Mucosa of gallbladder (tissue), 1 donor: ENCODE data around the gene BYSL. TPM values are rescaled to one million over a fixed set of nuclear protein-coding genes. Genes with fewer than 3 reads are reported as not detected.

Source experiments
- DNase-seq: peaks from one replicate; pipeline ENCODE4 v3.0.0-alpha.2; 2020; ENCODE audit warnings: low spot score
- total RNA-seq: library from RNA; stranded (reverse); gene quantifications from one replicate; pipeline ENCODE4 v1.2.1, GENCODE V29; 2021
- donor health status: DM: no; HTN: no; CAD: no.

The BYSL gene
- total RNA-seq, 1 donor from 2014 or later, result 9.6 TPM

- DNase-seq, result no peak
These were observed 55.6 kb downstream of the BYSL start for GRCh38 chr6:41976794-41977484.

Other genes with a start within 250 kb of the BYSL start
- gene TFEB, start 185.9 kb upstream of the BYSL start, total RNA-seq, result 41.7 TPM
- 6.7 TPM for gene PGC, start 174.1 kb upstream of the BYSL start, total RNA-seq
- gene FRS3, start 141.6 kb upstream of the BYSL start, total RNA-seq, result 6.3 TPM
- 13.1 TPM for gene PRICKLE4, start 140.7 kb upstream of the BYSL start, total RNA-seq
- gene TOMM6, start 133.8 kb upstream of the BYSL start, total RNA-seq, result 123 TPM
- gene USP49, start 26.1 kb upstream of the BYSL start, total RNA-seq, result 3.3 TPM
- gene MED20, start 360 bp upstream of the BYSL start, total RNA-seq, result 26.7 TPM
- gene CCND3, start 20.3 kb downstream of the BYSL start, total RNA-seq, result 103 TPM
- 26.3 TPM for gene TAF8, start 129.0 kb downstream of the BYSL start, total RNA-seq
- gene C6orf132, start 221.1 kb downstream of the BYSL start, total RNA-seq, result 41.2 TPM